Trophoblast cell (in vitro differentiated cells and primary cell): Measurements from ENCODE around the gene SF3A2.

ENCODE experiments used
- DNase-seq, 2 donors: peaks; one replicate each; pipeline ENCODE4 v3.0.0-alpha.2; 2016
- H2AFZ ChIP-seq: 2 replicates; pipeline ENCODE4 v1.6.1; 2013; ENCODE audit warnings: low read length, moderate library complexity, mild to moderate bottlenecking; ENCODE audit not compliant: insufficient read depth, poor library complexity
- H2AK5ac ChIP-seq: 2 replicates; pipeline ENCODE4 v1.6.1; 2013; ENCODE audit warnings: mild to moderate bottlenecking, low read length
- H2BK120ac ChIP-seq: 2 replicates; pipeline ENCODE4 v1.6.1; 2013; ENCODE audit warnings: low read length, mild to moderate bottlenecking, moderate library complexity; ENCODE audit not compliant: insufficient read depth, poor library complexity
- H2BK12ac ChIP-seq: 2 replicates; pipeline ENCODE4 v1.6.1; 2013; ENCODE audit warnings: mild to moderate bottlenecking, low read length, moderate library complexity
- H2BK5ac ChIP-seq: 2 replicates; pipeline ENCODE4 v1.6.1; 2013; ENCODE audit warnings: low read length, low read depth, moderate library complexity, mild to moderate bottlenecking; ENCODE audit not compliant: poor library complexity
- H3K14ac ChIP-seq: 2 replicates; pipeline ENCODE4 v1.6.1; 2013; ENCODE audit warnings: mild to moderate bottlenecking, low read length
- H3K18ac ChIP-seq: 2 replicates; pipeline ENCODE4 v1.6.1; 2013; ENCODE audit warnings: mild to moderate bottlenecking, low read length
- H3K23ac ChIP-seq: 2 replicates; pipeline ENCODE4 v1.6.1; 2013; ENCODE audit warnings: low read length
- H3K27ac ChIP-seq: 2 replicates; pipeline ENCODE4 v1.5.1; 2013; ENCODE audit warnings: low read depth, mild to moderate bottlenecking, inconsistent platforms, low read length, moderate library complexity
- H3K27me3 ChIP-seq: 2 replicates; pipeline ENCODE4 v1.6.1; 2013; ENCODE audit warnings: inconsistent platforms, mild to moderate bottlenecking, low read length, moderate library complexity; ENCODE audit not compliant: insufficient read depth
- H3K36me3 ChIP-seq, 2 experiments: 1 replicate in 1 of 2; 2 replicates in 1 of 2; pipeline ENCODE4 v1.6.1; 2013; ENCODE audit warnings: low read length in 2 of 2, mild to moderate bottlenecking in 2 of 2, moderate library complexity in 1 of 2; ENCODE audit not compliant: insufficient read depth in 2 of 2, control insufficient read depth in 1 of 2
- H3K4ac ChIP-seq: 2 replicates; pipeline ENCODE4 v1.6.1; 2013; ENCODE audit warnings: low read depth, mild to moderate bottlenecking, low read length, moderate library complexity
- H3K4me1 ChIP-seq, 2 experiments: 1 replicate in 1 of 2; 2 replicates in 1 of 2; pipeline ENCODE4 v1.6.1; 2013; ENCODE audit warnings: low read length in 2 of 2, mild to moderate bottlenecking in 2 of 2, moderate library complexity in 1 of 2; ENCODE audit not compliant: insufficient read depth in 2 of 2, control insufficient read depth in 1 of 2
- H3K4me2 ChIP-seq: 2 replicates; pipeline ENCODE4 v1.6.1; 2013; ENCODE audit warnings: inconsistent platforms, mild to moderate bottlenecking, low read length, moderate library complexity
- H3K4me3 ChIP-seq: 2 replicates; pipeline ENCODE4 v1.5.1; 2013; ENCODE audit warnings: mild to moderate bottlenecking, low read depth, low read length, inconsistent platforms
- H3K79me1 ChIP-seq: one replicate; pipeline ENCODE4 v1.6.1; 2013; ENCODE audit warnings: low read length
- H3K79me2 ChIP-seq: 2 replicates; pipeline ENCODE4 v1.6.1; 2013; ENCODE audit warnings: low read length, mild to moderate bottlenecking; ENCODE audit not compliant: control insufficient read depth, insufficient read depth, poor library complexity
- H3K9ac ChIP-seq: 2 replicates; pipeline ENCODE4 v1.6.1; 2013; ENCODE audit warnings: mild to moderate bottlenecking, low read length
- H3K9me3 ChIP-seq: 2 replicates; pipeline ENCODE4 v1.6.1; 2013; ENCODE audit warnings: low read depth, mild to moderate bottlenecking, control low read depth, inconsistent platforms, low read length; ENCODE audit not compliant: insufficient read depth
- H4K12ac ChIP-seq: 2 replicates; pipeline ENCODE4 v1.6.1; 2013; ENCODE audit warnings: low read depth, mild to moderate bottlenecking, low read length, moderate library complexity
- H4K8ac ChIP-seq: 2 replicates; pipeline ENCODE4 v1.6.1; 2013; ENCODE audit warnings: low read depth, mild to moderate bottlenecking, low read length, moderate library complexity
- H4K91ac ChIP-seq: one replicate; pipeline ENCODE4 v1.6.1; 2013; ENCODE audit warnings: low read depth, mild to moderate bottlenecking, low read length, moderate library complexity
- WGBS: extraction: QIAGEN DNeasy Blood & Tissue Kit; methylation state at CpG from one replicate; pipeline ENCODE4 v1.1.7; 2013; ENCODE audit warnings: missing lambda C conversion rate; ENCODE audit not compliant: insufficient read length, insufficient coverage; ENCODE audit errors: extremely low coverage; 5-methylcytosine and 5-hydroxymethylcytosine counted together

Gene SF3A2

DNA sequence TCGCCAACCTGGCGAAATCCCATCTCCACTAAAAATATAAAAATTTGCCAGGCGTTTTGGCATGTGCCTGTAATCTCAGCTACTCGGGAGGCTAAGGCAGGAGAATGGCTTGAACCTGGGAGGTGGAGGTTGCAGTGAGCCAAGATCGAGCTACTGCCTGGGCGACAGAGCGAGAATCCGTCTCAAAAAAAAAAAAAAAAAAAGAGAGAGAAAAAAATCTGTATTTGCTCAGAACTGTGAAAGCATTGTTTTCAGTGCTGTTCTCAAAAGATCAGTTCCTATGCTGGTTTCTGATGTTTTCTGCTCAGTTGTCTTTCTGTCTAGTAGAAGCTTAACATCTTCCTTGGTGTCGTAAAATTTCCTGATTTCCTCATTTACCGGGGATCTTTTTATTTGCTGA is 2.5 kb downstream of the SF3A2 start:
- H2AFZ ChIP-seq = no peak overlapping the region
- H4K8ac ChIP-seq = no peak overlapping the region
- peaks cover 16% of the 10 kb centered on the region for H3K79me1 ChIP-seq
- no peak overlapping the region for H4K91ac ChIP-seq
- no peak overlapping the region for H3K4me3 ChIP-seq
- no peak overlapping the region for H2BK120ac ChIP-seq
- H4K12ac ChIP-seq = no peak overlapping the region
- H3K27me3 ChIP-seq = no peaks in the 10 kb centered on the region
- peaks cover 4% of the 10 kb centered on the region for H3K9me3 ChIP-seq
- no peak overlapping the region for H3K27ac ChIP-seq
- no peak overlapping the region for H2AK5ac ChIP-seq
- no peak overlapping the region for H3K18ac ChIP-seq
- H2BK5ac ChIP-seq = no peak overlapping the region
- H3K4me1 ChIP-seq = peaks cover 12 to 15% of the 10 kb centered on the region in 2 experiments
- H3K14ac ChIP-seq = no peak overlapping the region
- H3K36me3 ChIP-seq = peaks cover 29 to 39% of the 10 kb centered on the region in 2 experiments
- WGBS = no CpG with 5 or more reads among the region's 10 CpGs
- no peak overlapping the region for H3K23ac ChIP-seq
- H3K9ac ChIP-seq = no peak overlapping the region
- no peak overlapping the region for H2BK12ac ChIP-seq
- peaks cover 59% of the 10 kb centered on the region for H3K79me2 ChIP-seq
- no peak for DNase-seq
- peak overlapping the region; percentile 89 for H3K4ac ChIP-seq
- no peak overlapping the region for H3K4me2 ChIP-seq

DNA sequence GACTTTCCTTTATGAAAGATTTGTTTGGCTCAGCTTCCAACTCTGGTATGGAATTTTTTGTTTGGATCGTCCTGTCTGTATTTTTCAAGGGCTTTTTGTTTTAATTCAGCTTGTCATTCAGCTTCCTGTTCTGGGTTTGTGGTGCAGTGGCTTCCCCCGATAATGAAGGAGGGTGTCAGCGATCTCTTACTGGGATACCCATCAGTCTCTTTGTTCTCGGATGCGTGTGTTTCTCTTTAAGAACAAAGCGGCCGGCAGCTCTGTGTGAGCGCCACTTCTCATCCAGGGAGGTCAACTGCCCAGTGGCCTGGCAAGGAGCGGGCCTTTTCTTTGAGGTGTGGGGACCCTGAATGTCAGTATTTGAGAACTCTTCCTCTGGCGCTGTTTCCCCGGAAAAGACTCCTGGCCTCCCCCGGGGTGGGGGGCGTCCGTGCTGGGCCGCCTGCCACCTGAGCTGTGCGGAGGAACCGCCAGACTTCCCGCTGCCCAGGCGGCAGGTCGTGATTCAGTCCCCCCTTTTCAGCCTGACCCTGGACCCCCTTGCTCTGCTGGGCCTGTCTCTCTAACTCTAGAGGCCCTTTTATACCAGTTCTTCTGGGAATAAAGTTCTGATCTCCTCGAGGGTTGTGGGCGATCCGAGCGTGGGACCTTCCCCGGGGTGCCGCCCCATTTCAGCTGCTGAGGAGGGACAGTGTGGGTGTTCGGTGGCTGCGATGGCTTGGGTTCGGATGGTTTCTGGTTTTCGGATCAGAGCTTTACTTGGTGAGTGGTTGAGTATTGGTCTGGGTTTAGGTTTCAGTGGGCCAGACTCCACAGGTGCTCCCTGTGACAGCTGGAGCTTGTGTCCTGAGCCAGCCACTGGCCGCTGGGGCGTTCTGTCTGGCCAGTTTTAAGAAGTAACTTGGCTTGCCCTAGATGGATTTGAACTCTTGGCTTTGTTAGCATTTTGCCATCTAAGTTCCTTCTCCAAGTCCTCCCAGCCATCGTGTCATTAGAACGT is 3.4 kb downstream of the SF3A2 start:
- Histone ChIP-seq H2BK120ac (no peak overlapping the region), H3K27ac (no peak overlapping the region), H4K91ac (no peak overlapping the region), H2BK5ac (no peak overlapping the region), H3K27me3 (no peaks in the 10 kb centered on the region), H3K79me2 (peaks cover 53% of the 10 kb centered on the region), H3K23ac (no peak overlapping the region), H3K4me1 (peaks cover 8 to 12% of the 10 kb centered on the region in 2 experiments), H3K4me3 (no peak overlapping the region), H3K9me3 (peaks cover 4% of the 10 kb centered on the region), H3K14ac (no peak overlapping the region), H4K12ac (no peak overlapping the region), H3K18ac (no peak overlapping the region), H2AK5ac (no peak overlapping the region), H3K36me3 (peaks cover 37 to 44% of the 10 kb centered on the region in 2 experiments), H3K4me2 (peak overlapping the region; percentile 22), H4K8ac (no peak overlapping the region), H2BK12ac (no peak overlapping the region), H2AFZ (no peak overlapping the region), H3K79me1 (peaks cover 16% of the 10 kb centered on the region), H3K9ac (no peak overlapping the region), H3K4ac (peak overlapping the region; percentile 95)
- WGBS = no CpG with 5 or more reads among the region's 34 CpGs
- no peak for DNase-seq

DNA sequence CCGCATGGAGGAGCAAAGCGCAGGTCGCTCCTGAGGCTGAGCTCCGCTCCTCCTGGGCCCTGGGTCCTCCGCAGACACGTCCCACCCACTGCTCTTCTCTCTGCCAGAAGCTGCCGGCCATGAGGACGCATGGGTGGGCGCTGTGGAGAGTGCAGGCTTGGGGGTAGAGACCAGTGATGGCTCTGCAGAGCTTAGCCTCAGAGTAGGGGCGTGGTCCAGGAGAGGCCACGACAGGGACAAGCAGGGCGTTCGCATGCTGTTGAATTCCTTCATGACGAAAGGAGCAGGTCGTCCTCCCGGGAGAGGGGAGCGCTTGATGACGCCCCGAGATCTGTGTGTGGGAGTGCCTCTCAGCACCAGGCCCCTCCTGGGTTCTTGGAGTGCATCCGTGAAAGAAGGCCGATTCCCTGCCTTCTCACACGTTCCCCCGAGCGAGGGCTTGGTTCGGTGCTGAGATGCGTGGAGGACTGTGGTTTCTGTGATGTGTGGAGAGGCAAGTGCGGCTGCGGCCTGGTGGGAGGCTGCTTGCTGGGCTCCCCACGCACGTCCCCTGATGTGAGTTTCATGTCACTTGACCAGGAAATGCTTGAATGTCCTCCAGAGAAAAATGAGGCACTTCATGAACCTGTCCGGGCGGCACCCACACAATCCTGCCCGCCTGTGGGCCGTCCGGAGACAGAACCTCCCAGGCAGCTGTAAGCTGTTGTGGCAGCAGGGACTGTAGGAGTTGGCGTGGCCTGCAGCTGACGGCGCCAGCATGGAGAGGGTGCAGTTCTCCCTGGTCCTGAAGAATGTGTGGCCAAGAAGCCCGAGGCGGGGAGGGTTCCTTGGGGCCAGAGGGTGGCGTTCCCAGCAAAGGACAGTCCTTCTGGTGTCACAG is 4.5 kb downstream of the SF3A2 start:
- Histone ChIP-seq H3K4me2 (no peak overlapping the region), H4K8ac (no peak overlapping the region), H3K36me3 (peaks cover 47 to 55% of the 10 kb centered on the region in 2 experiments), H2AFZ (no peak overlapping the region), H3K9ac (no peak overlapping the region), H2BK120ac (no peak overlapping the region), H3K4me1 (peaks cover 8 to 12% of the 10 kb centered on the region in 2 experiments), H2BK12ac (no peak overlapping the region), H3K27me3 (no peaks in the 10 kb centered on the region), H3K79me2 (peaks cover 45% of the 10 kb centered on the region), H4K12ac (no peak overlapping the region), H3K14ac (no peak overlapping the region), H2AK5ac (no peak overlapping the region), H3K4me3 (no peak overlapping the region), H3K27ac (no peak overlapping the region), H3K79me1 (peaks cover 9% of the 10 kb centered on the region), H3K9me3 (peaks cover 4% of the 10 kb centered on the region), H2BK5ac (no peak overlapping the region), H4K91ac (no peak overlapping the region), H3K23ac (no peak overlapping the region), H3K18ac (no peak overlapping the region), H3K4ac (peak overlapping the region; percentile 95)
- DNase-seq = peak; percentile 72 to 82
- no CpG with 5 or more reads among the region's 41 CpGs for WGBS

- no peak overlapping the region for H4K8ac ChIP-seq
- H3K27me3 ChIP-seq = no peaks in the 10 kb centered on the region
- no peak overlapping the region for H3K14ac ChIP-seq
- peaks cover 57 to 65% of the 10 kb centered on the region in 2 experiments for H3K36me3 ChIP-seq
- H3K79me2 ChIP-seq = peaks cover 39% of the 10 kb centered on the region
- H2BK120ac ChIP-seq = no peak overlapping the region
- no peak overlapping the region for H3K4me3 ChIP-seq
- no peak overlapping the region for H3K9ac ChIP-seq
- H3K23ac ChIP-seq = no peak overlapping the region
- H3K4me2 ChIP-seq = no peak overlapping the region
- no peak overlapping the region for H4K91ac ChIP-seq
- H3K79me1 ChIP-seq = peaks cover under 1% of the 10 kb centered on the region
- H2AK5ac ChIP-seq = no peak overlapping the region
- peaks cover 4% of the 10 kb centered on the region for H3K9me3 ChIP-seq
- no peak overlapping the region for H3K18ac ChIP-seq
- H2BK12ac ChIP-seq = no peak overlapping the region
- no peak overlapping the region for H4K12ac ChIP-seq
- H2AFZ ChIP-seq = no peak overlapping the region
- peaks cover 8 to 12% of the 10 kb centered on the region in 2 experiments for H3K4me1 ChIP-seq
- no peak overlapping the region for H3K27ac ChIP-seq
- no peak for DNase-seq
- no peak overlapping the region for H2BK5ac ChIP-seq
- H3K4ac ChIP-seq = peak overlapping the region; percentile 95
- WGBS = no CpG with 5 or more reads among the region's 12 CpGs
Observed at GRCh38 chr19:2242092-2242537, 5.5 kb downstream of the SF3A2 start.
